ENCODE results near the gene KCNJ6. TPM values are rescaled to one million over a fixed set of nuclear protein-coding genes. Genes with fewer than 3 reads are reported as not detected.

Gene KCNJ6
- total RNA-seq, 4 donors from 2014 or later: 0.62 TPM; not detected in 3

- DNase-seq: no peak
- TF ChIP-seq POLR2A (IDR thresholded peaks at IDR 0.05) (no peak), CTCF (IDR thresholded peaks at IDR 0.05) (no peak)
- H3K27ac ChIP-seq: no peak overlapping the region
- intact Hi-C loops (cut with DNase I; ENCODE audit: low total_unique reads): no loop called here
- no peaks in the 10 kb centered on the region for H3K4me1 ChIP-seq
- no peak overlapping the region for H3K4me3 ChIP-seq
- H3K27me3 ChIP-seq: no peaks in the 10 kb centered on the region
- no peaks in the 10 kb centered on the region for H3K36me3 ChIP-seq
- H3K9me3 ChIP-seq: no peaks in the 10 kb centered on the region
Observed at GRCh38 chr21:37869661-37870060, 46.6 kb downstream of the KCNJ6 start.

- intact Hi-C loops (cut with DNase I; ENCODE audit: low total_unique reads): no loop called here
- TF ChIP-seq CTCF (IDR thresholded peaks at IDR 0.05): no peak
- TF ChIP-seq POLR2A (IDR thresholded peaks at IDR 0.05): no peak
- no peak overlapping the region for H3K4me3 ChIP-seq
Observed at GRCh38 chr21:37868446-37869295, 47.6 kb downstream of the KCNJ6 start.

GRCh38 chr21:37866027-37866426 is 50.2 kb downstream of the KCNJ6 start:
- TF ChIP-seq POLR2A (IDR thresholded peaks at IDR 0.05): no peak
- TF ChIP-seq CTCF (IDR thresholded peaks at IDR 0.05): no peak
- intact Hi-C loops (cut with DNase I; ENCODE audit: low total_unique reads): no loop called here
- Histone ChIP-seq H3K36me3 (no peaks in the 10 kb centered on the region), H3K4me1 (no peaks in the 10 kb centered on the region), H3K27ac (no peak overlapping the region), H3K4me3 (no peak overlapping the region), H3K9me3 (no peaks in the 10 kb centered on the region), H3K27me3 (no peaks in the 10 kb centered on the region)
- DNase-seq: no peak

More at GRCh38 chr21:37868446-37869295, 47.6 kb downstream of the KCNJ6 start:
- Histone ChIP-seq H3K27me3 (no peaks in the 10 kb centered on the region), H3K4me1 (no peaks in the 10 kb centered on the region), H3K27ac (no peak overlapping the region), H3K9me3 (no peaks in the 10 kb centered on the region), H3K36me3 (no peaks in the 10 kb centered on the region)
- no peak for DNase-seq

GRCh38 chr21:37865156-37865555 is 51.1 kb downstream of the KCNJ6 start:
- Histone ChIP-seq H3K4me1 (no peaks in the 10 kb centered on the region), H3K36me3 (no peaks in the 10 kb centered on the region), H3K27me3 (no peaks in the 10 kb centered on the region), H3K4me3 (no peak overlapping the region), H3K27ac (no peak overlapping the region), H3K9me3 (no peaks in the 10 kb centered on the region)
- intact Hi-C loops (cut with DNase I; ENCODE audit: low total_unique reads): no loop called here
- no peak for TF ChIP-seq POLR2A (IDR thresholded peaks at IDR 0.05)
- no peak for TF ChIP-seq CTCF (IDR thresholded peaks at IDR 0.05)
- no peak for DNase-seq

- Histone ChIP-seq H3K4me1 (no peaks in the 10 kb centered on the region), H3K36me3 (no peaks in the 10 kb centered on the region), H3K27ac (no peak overlapping the region), H3K4me3 (no peak overlapping the region), H3K27me3 (no peaks in the 10 kb centered on the region), H3K9me3 (no peaks in the 10 kb centered on the region)
- DNase-seq: no peak
- intact Hi-C loops (cut with DNase I; ENCODE audit: low total_unique reads): no loop called here
- TF ChIP-seq POLR2A (IDR thresholded peaks at IDR 0.05): no peak
- no peak for TF ChIP-seq CTCF (IDR thresholded peaks at IDR 0.05)
Observed at GRCh38 chr21:37863842-37864241, 52.4 kb downstream of the KCNJ6 start.

Measured in uterus (tissue), 4 donors.